GM23338 (cell line): Measurements from ENCODE around the gene SURF1. TPM values are rescaled to one million over a fixed set of nuclear protein-coding genes. Genes with fewer than 3 reads are reported as not detected.
A peak's percentile ranks its signal among the peaks of the same experiment; 100 is the strongest.
"Not testable (repeated sequence)": the region's sequence is repeated elsewhere in the genome, so short reads cannot be mapped to it uniquely, and the experiment has no call there.

ENCODE experiments used
- ATAC-seq: fragments of 200-7000 bp; cut with Tn5 transposase; 3 replicates; pipeline ENCODE4 v1.9.1; 2020
- DNase-seq: peaks from one replicate; pipeline ENCODE4 v3.0.0-alpha.2; 2015; ENCODE audit warnings: low spot score
- H2AFZ ChIP-seq: fragments of 200-600 bp; sonication (generic); 2 replicates; pipeline ENCODE4 v1.8.0; 2016; ENCODE audit warnings: antibody characterized with exemption, mild to moderate bottlenecking, moderate library complexity
- H3F3A ChIP-seq: fragments of 200-600 bp; sonication (generic); replicated peaks from 2 replicates; pipeline ENCODE4 v1.8.0; 2017; ENCODE audit warnings: antibody characterized with exemption, mixed run types, low read depth
- H3K27ac ChIP-seq: fragments of 200-600 bp; sonication (generic); 2 replicates; pipeline ENCODE4 v1.6.1; 2016; ENCODE audit warnings: low read depth
- H3K27me3 ChIP-seq: fragments of 200-600 bp; sonication (generic); 2 replicates; pipeline ENCODE4 v1.8.0; 2016; ENCODE audit warnings: mild to moderate bottlenecking, mixed run types, moderate library complexity; ENCODE audit not compliant: insufficient read depth
- H3K36me3 ChIP-seq: fragments of 200-600 bp; sonication (generic); 2 replicates; pipeline ENCODE4 v1.8.0; 2016; ENCODE audit warnings: mild to moderate bottlenecking; ENCODE audit not compliant: insufficient read depth
- H3K4me1 ChIP-seq: fragments of 200-600 bp; sonication (generic); 2 replicates; pipeline ENCODE4 v1.8.0; 2016; ENCODE audit warnings: mild to moderate bottlenecking, moderate library complexity; ENCODE audit not compliant: insufficient read depth
- H3K4me2 ChIP-seq: fragments of 200-600 bp; sonication (generic); 2 replicates; pipeline ENCODE4 v1.7.1; 2017; ENCODE audit warnings: mixed run types
- H3K4me3 ChIP-seq: fragments of 200-600 bp; sonication (generic); 2 replicates; pipeline ENCODE4 v1.6.1; 2016; ENCODE audit warnings: mixed run types
- H3K79me2 ChIP-seq: fragments of 200-600 bp; sonication (generic); replicated peaks from 2 replicates; pipeline ENCODE4 v1.8.0; 2017; ENCODE audit warnings: mild to moderate bottlenecking; ENCODE audit not compliant: insufficient read depth
- H3K9me2 ChIP-seq: fragments of 200-600 bp; sonication (generic); 2 replicates; pipeline ENCODE4 v1.8.0; 2017; ENCODE audit not compliant: insufficient read depth
- H4K20me1 ChIP-seq: fragments of 200-600 bp; sonication (generic); replicated peaks from 2 replicates; pipeline ENCODE4 v1.8.0; 2017; ENCODE audit warnings: mild to moderate bottlenecking; ENCODE audit not compliant: insufficient read depth
- H3K27ac Mint-ChIP-seq: 2 replicates; pipeline ENCODE4 v1.8.0; 2020; ENCODE audit warnings: inconsistent platforms, mild to moderate bottlenecking, moderate library complexity, mixed read lengths
- H3K27me3 Mint-ChIP-seq: 3 replicates; pipeline ENCODE4 v1.8.0; 2022; ENCODE audit warnings: low read depth, mild to moderate bottlenecking, moderate library complexity, mixed read lengths, inconsistent platforms; ENCODE audit not compliant: insufficient read depth, poor library complexity
- H3K36me3 Mint-ChIP-seq: 3 replicates; pipeline ENCODE4 v1.8.0; 2021; ENCODE audit warnings: low read depth, mild to moderate bottlenecking, inconsistent platforms, moderate library complexity, mixed read lengths
- H3K4me1 Mint-ChIP-seq: 3 replicates; pipeline ENCODE4 v1.8.0; 2020; ENCODE audit warnings: mild to moderate bottlenecking, inconsistent platforms, mixed read lengths
- H3K4me3 Mint-ChIP-seq: 3 replicates; pipeline ENCODE4 v1.8.0; 2021; ENCODE audit warnings: moderate library complexity, mild to moderate bottlenecking, inconsistent platforms, mixed read lengths
- H3K9me3 Mint-ChIP-seq: 3 replicates; pipeline ENCODE4 v1.8.0; 2020; ENCODE audit warnings: moderate library complexity, mild to moderate bottlenecking, inconsistent platforms, mixed read lengths
- CREB1 ChIP-seq: fragments of 250-450 bp; sonication (Bioruptor Pico); IDR thresholded peaks from 2 replicates; pipeline ENCODE4 v1.5.0; 2020; ENCODE audit warnings: low read depth, mild to moderate bottlenecking, moderate library complexity
- EZH2phosphoT487 ChIP-seq: fragments of 200-600 bp; sonication (generic); IDR thresholded peaks from one replicate; pipeline ENCODE4 v1.8.1; 2018; ENCODE audit warnings: antibody characterized with exemption; ENCODE audit not compliant: unreplicated experiment
- POLR2AphosphoS5 ChIP-seq: IDR thresholded peaks from 2 replicates; pipeline ENCODE4 v1.6.1; 2016; ENCODE audit warnings: antibody characterized with exemption, low read depth
- ZNF114 ChIP-seq: fragments of 250-450 bp; sonication (Bioruptor Pico); IDR thresholded peaks from 2 replicates; pipeline ENCODE4 v1.5.0; 2020; ENCODE audit warnings: mild to moderate bottlenecking, moderate library complexity
- ZNF331 ChIP-seq: fragments of 250-450 bp; sonication (Bioruptor Pico); IDR thresholded peaks from 2 replicates; pipeline ENCODE4 v1.5.0; 2020; ENCODE audit warnings: low read depth, mild to moderate bottlenecking, moderate library complexity
- polyA plus RNA-seq: library from polyadenylated mRNA; unstranded; fragments of >200 nt; fragmentation: Nextera tagmentation; extraction: Ambion mirVana; gene quantifications from 2 replicates; pipeline ENCODE4 v1.2.1, GENCODE V29; 2016
- total RNA-seq: library from RNA; depleted of rRNA; stranded (reverse); fragments of >200 nt; shearing (Covaris generic); gene quantifications from 2 replicates; pipeline ENCODE4 v1.2.3, GENCODE V29; 2014
- TF ChIP-seq, protein P1 (sequence below): IDR thresholded peaks from 2 replicates; pipeline ENCODE4 v1.6.1; 2016; ENCODE audit warnings: antibody characterized with exemption
- TF ChIP-seq, protein P2 (sequence below), 2 experiments: fragments of 200-600 bp in 1 of 2; sonication (generic) in 1 of 2; conservative IDR thresholded peaks; 2 replicates each; pipeline versions ENCODE4 v1.5.1 to v1.6.1; 2016 to 2017; ENCODE audit warnings: antibody characterized with exemption in 2 of 2, low read depth in 2 of 2, mild to moderate bottlenecking in 2 of 2, moderate library complexity in 1 of 2
- TF ChIP-seq, protein P3 (sequence below): IDR thresholded peaks from one replicate; pipeline ENCODE4 v1.6.1; 2018; ENCODE audit warnings: antibody characterized with exemption; ENCODE audit not compliant: unreplicated experiment

The SURF1 gene
- total and polyA plus RNA-seq, 2 experiments from 2014 or later = 39.1 to 52.6 TPM

DNA sequence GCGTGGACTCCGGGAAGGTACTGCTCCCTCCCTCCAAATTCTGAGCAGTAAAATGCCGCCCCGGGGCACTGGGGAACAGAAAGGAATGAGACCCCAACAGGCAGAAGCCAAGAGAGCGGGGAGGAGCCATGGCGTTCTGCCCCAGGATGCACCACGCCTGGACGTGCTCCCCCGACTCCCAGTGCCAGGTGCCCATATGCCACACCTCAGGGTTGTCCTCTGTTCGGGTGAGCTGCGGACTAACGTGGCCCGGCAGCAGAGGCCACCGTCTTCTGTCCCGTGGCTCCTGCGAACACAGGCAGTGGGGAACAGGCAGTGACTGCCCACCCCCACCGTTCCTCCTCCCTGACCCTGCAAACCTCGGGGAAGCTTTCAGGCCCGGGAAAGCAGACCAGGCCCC, 25.1 kb downstream of the SURF1 start (continued):
- TF ChIP-seq, protein P1, sequence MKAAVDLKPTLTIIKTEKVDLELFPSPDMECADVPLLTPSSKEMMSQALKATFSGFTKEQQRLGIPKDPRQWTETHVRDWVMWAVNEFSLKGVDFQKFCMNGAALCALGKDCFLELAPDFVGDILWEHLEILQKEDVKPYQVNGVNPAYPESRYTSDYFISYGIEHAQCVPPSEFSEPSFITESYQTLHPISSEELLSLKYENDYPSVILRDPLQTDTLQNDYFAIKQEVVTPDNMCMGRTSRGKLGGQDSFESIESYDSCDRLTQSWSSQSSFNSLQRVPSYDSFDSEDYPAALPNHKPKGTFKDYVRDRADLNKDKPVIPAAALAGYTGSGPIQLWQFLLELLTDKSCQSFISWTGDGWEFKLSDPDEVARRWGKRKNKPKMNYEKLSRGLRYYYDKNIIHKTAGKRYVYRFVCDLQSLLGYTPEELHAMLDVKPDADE = no peak

DNA sequence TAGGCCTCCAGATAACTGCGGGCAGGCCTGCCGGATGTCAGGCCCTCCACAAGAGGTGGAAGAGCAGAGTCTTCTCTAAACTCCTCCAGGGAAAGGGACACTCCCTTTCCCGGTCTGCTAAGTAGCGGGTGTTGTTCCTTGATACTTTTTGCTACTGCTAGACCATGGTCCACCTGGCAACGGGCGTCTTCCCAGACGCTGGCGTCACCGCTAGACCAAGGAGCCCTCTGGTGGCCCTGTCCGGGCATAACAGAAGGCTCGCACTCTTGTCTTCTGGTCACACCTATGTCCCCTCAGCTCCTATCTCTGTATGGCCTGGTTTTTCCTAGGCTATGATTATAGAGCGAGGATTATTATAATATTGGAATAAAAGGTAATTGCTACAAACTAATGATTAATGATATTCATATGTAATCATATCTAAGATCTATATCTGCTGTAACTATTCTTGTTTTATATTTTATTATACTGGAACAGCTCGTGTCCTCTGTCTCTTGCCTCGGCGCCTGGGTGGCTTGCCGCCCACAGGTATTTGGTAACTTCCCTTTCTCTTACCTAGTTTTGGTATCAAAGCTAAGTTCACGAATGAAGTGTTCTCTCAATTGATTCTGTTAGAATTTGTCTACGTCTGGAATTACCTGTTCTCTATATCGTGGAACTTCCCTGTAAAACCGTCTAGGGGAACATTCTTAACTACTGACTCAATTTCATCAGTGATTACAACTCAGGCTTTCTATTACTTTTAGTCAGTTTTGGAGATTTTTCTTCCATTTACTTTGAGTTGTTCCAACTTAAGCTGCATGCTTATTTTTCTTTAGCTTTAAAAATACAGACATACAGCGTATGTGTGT, 26.8 kb downstream of the SURF1 start:
- H3K27me3 ChIP-seq, H3K4me2 ChIP-seq, H3K79me2 ChIP-seq, H3K4me3 ChIP-seq, H3K9me2 ChIP-seq, ATAC-seq, H3K4me3 Mint-ChIP-seq, H3K27ac Mint-ChIP-seq, H3K36me3 ChIP-seq, H2AFZ ChIP-seq, H3K4me1 Mint-ChIP-seq, H3K4me1 ChIP-seq: not testable (repeated sequence)
- peak; percentile 73 for TF ChIP-seq CREB1 (CRISPR knock-in tag)
- TF ChIP-seq, protein P2, sequence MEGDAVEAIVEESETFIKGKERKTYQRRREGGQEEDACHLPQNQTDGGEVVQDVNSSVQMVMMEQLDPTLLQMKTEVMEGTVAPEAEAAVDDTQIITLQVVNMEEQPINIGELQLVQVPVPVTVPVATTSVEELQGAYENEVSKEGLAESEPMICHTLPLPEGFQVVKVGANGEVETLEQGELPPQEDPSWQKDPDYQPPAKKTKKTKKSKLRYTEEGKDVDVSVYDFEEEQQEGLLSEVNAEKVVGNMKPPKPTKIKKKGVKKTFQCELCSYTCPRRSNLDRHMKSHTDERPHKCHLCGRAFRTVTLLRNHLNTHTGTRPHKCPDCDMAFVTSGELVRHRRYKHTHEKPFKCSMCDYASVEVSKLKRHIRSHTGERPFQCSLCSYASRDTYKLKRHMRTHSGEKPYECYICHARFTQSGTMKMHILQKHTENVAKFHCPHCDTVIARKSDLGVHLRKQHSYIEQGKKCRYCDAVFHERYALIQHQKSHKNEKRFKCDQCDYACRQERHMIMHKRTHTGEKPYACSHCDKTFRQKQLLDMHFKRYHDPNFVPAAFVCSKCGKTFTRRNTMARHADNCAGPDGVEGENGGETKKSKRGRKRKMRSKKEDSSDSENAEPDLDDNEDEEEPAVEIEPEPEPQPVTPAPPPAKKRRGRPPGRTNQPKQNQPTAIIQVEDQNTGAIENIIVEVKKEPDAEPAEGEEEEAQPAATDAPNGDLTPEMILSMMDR (conservative IDR thresholded peaks at IDR 0.05; ENCODE audit: low read depth in 2 of 2) = peak; percentile 64 to 65
- Histone ChIP-seq H4K20me1 (peaks cover 12% of the 10 kb centered on the region; the same call in 1 of the 2 replicates), H3K27ac (peak overlapping the region; percentile 46; the same call in 1 of the 2 replicates), H3F3A (peaks cover 19% of the 10 kb centered on the region)
- H3K27me3 Mint-ChIP-seq = peaks cover 16% of the 10 kb centered on the region
- peaks cover 21% of the 10 kb centered on the region for H3K9me3 Mint-ChIP-seq
- peak; percentile 34 for DNase-seq
- peaks cover 53% of the 10 kb centered on the region for H3K36me3 Mint-ChIP-seq

DNA sequence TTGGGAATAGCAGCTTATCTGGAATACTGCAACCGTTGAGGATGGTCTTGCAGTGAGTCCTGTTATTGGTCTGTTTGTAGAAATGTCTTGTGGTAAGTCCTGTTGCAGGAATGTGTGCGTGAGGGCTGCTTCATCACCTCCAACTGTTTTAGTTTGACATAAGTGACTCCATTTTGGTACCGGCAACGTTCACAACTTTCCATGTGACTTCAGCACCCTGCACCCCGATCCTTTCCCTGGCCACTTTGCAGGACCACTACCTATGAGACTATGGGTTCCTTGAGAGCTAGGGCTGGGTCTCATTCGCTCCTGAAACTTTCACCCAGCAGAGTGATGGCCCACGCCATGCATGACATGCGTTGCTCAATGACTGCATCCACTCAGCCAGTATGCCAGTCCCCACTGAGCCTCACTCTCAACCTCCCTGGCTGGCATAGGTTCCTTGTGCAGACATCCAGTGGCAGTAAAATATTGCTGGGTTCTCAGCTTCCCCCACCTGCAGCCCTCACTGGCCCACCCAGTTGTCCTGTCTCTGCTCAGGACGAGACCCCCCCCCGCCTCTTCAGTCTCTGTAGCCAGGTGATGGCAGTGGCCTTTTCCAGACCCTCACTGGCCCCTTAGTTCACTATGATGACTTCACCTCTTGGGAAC, 28.3 kb downstream of the SURF1 start:
- H3K79me2 ChIP-seq = no peaks in the 10 kb centered on the region
- no peak overlapping the region for H3K4me3 ChIP-seq
- H3K4me2 ChIP-seq = no peak overlapping the region
- peaks cover 16% of the 10 kb centered on the region; the same call in 1 of the 2 replicates for H3F3A ChIP-seq
- TF ChIP-seq, protein P1 = no peak
- TF ChIP-seq EZH2phosphoT487 (no peak), ZNF114 (CRISPR knock-in tag) (no peak), POLR2AphosphoS5 (no peak), ZNF331 (CRISPR knock-in tag) (no peak)
- TF ChIP-seq, protein P3, sequence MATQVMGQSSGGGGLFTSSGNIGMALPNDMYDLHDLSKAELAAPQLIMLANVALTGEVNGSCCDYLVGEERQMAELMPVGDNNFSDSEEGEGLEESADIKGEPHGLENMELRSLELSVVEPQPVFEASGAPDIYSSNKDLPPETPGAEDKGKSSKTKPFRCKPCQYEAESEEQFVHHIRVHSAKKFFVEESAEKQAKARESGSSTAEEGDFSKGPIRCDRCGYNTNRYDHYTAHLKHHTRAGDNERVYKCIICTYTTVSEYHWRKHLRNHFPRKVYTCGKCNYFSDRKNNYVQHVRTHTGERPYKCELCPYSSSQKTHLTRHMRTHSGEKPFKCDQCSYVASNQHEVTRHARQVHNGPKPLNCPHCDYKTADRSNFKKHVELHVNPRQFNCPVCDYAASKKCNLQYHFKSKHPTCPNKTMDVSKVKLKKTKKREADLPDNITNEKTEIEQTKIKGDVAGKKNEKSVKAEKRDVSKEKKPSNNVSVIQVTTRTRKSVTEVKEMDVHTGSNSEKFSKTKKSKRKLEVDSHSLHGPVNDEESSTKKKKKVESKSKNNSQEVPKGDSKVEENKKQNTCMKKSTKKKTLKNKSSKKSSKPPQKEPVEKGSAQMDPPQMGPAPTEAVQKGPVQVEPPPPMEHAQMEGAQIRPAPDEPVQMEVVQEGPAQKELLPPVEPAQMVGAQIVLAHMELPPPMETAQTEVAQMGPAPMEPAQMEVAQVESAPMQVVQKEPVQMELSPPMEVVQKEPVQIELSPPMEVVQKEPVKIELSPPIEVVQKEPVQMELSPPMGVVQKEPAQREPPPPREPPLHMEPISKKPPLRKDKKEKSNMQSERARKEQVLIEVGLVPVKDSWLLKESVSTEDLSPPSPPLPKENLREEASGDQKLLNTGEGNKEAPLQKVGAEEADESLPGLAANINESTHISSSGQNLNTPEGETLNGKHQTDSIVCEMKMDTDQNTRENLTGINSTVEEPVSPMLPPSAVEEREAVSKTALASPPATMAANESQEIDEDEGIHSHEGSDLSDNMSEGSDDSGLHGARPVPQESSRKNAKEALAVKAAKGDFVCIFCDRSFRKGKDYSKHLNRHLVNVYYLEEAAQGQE = no peak
- TF ChIP-seq, protein P2 (conservative IDR thresholded peaks at IDR 0.05; ENCODE audit: low read depth in 2 of 2) = no peak
- H3K4me3 Mint-ChIP-seq = no peak overlapping the region
- H3K27ac ChIP-seq = no peak overlapping the region
- H3K9me2 ChIP-seq = no peaks in the 10 kb centered on the region
- H3K27ac Mint-ChIP-seq = no peak overlapping the region
- no peaks in the 10 kb centered on the region; the same call in 2 of the 3 replicates for H3K4me1 Mint-ChIP-seq
- peaks cover 18% of the 10 kb centered on the region for H3K27me3 Mint-ChIP-seq
- H3K9me3 Mint-ChIP-seq = peaks cover 31% of the 10 kb centered on the region
- no peaks in the 10 kb centered on the region for H3K27me3 ChIP-seq
- no peak overlapping the region for H2AFZ ChIP-seq
- no peaks in the 10 kb centered on the region for H3K4me1 ChIP-seq
- H4K20me1 ChIP-seq = peaks cover 5% of the 10 kb centered on the region; the same call in 1 of the 2 replicates
- ATAC-seq (no peak), DNase-seq (no peak)
- H3K36me3 Mint-ChIP-seq = peaks cover 45% of the 10 kb centered on the region
- peaks cover 5% of the 10 kb centered on the region for H3K36me3 ChIP-seq
